Fibroblast of pulmonary artery (primary cell): ENCODE results near the gene TSC2.

Experiments used
- DNase-seq: peaks from one replicate; pipeline ENCODE4 v3.0.0-alpha.2; 2010; ENCODE audit warnings: low read depth
- H3K4me3 ChIP-seq: replicated peaks from 2 replicates; pipeline ENCODE4 v1.5.1; 2011; ENCODE audit warnings: low read depth, mild to moderate bottlenecking, control low read depth, low read length, moderate library complexity
- CTCF ChIP-seq: IDR thresholded peaks from 2 replicates; pipeline ENCODE4 v1.5.1; 2011; ENCODE audit warnings: mild to moderate bottlenecking, control low read depth, low read length, inconsistent platforms; ENCODE audit errors: missing control alignments

Gene TSC2

GRCh38 chr16:2042171-2042985 is 5.4 kb upstream of the TSC2 start:
- TF ChIP-seq CTCF, result no peak
- no peak for DNase-seq
- no peak overlapping the region for H3K4me3 ChIP-seq

GRCh38 chr16:2042986-2043666 is 4.7 kb upstream of the TSC2 start:
- H3K4me3 ChIP-seq, result no peak overlapping the region
- TF ChIP-seq CTCF, result no peak
- DNase-seq, result no peak

GRCh38 chr16:2043667-2044451 is 3.9 kb upstream of the TSC2 start:
- no peak overlapping the region for H3K4me3 ChIP-seq
- no peak for DNase-seq
- TF ChIP-seq CTCF, result no peak

GRCh38 chr16:2044541-2044940 is 3.2 kb upstream of the TSC2 start:
- H3K4me3 ChIP-seq, result no peak overlapping the region
- TF ChIP-seq CTCF, result no peak
- no peak for DNase-seq

GRCh38 chr16:2045965-2046892 is 1.6 kb upstream of the TSC2 start:
- DNase-seq, result no peak
- no peak overlapping the region for H3K4me3 ChIP-seq
- no peak for TF ChIP-seq CTCF

- TF ChIP-seq CTCF, result no peak
- DNase-seq, result no peak
- H3K4me3 ChIP-seq, result peak overlapping the region; percentile 70
Observed at GRCh38 chr16:2046893-2047329, 874 bp upstream of the TSC2 start.
